T-helper 9 cell (primary cell): Measurements from ENCODE around the gene VAT1L.

Experiments
- DNase-seq: peaks from one replicate; pipeline ENCODE4 v3.0.0-alpha.2; 2020

VAT1L gene

GRCh38 chr16:77834635-77835540 lies 46.5 kb downstream of the VAT1L start:
- DNase-seq, result no peak

GRCh38 chr16:77836801-77837200 lies 48.4 kb downstream of the VAT1L start:
- DNase-seq, result no peak

GRCh38 chr16:77838597-77839255 lies 50.4 kb downstream of the VAT1L start:
- DNase-seq, result no peak

GRCh38 chr16:77840093-77840492 lies 51.7 kb downstream of the VAT1L start:
- no peak for DNase-seq

GRCh38 chr16:77840673-77841501 lies 52.5 kb downstream of the VAT1L start:
- no peak for DNase-seq

- DNase-seq, result no peak
Measured at GRCh38 chr16:77841502-77841763, 53.1 kb downstream of the VAT1L start.

- no peak for DNase-seq
Measured at GRCh38 chr16:77842468-77842867, 54.1 kb downstream of the VAT1L start.

- DNase-seq, result no peak
Measured at GRCh38 chr16:77843405-77843804, 55.0 kb downstream of the VAT1L start.

- no peak for DNase-seq
Measured at GRCh38 chr16:77844801-77845200, 56.4 kb downstream of the VAT1L start.

GRCh38 chr16:77849646-77850258 lies 61.4 kb downstream of the VAT1L start:
- no peak for DNase-seq

GRCh38 chr16:77850636-77851333 lies 62.4 kb downstream of the VAT1L start:
- DNase-seq, result no peak

- DNase-seq, result no peak
Measured at GRCh38 chr16:77853161-77853560, 64.8 kb downstream of the VAT1L start.

- DNase-seq, result no peak
Measured at GRCh38 chr16:77856438-77857160, 68.2 kb downstream of the VAT1L start.

- DNase-seq, result no peak
Measured at GRCh38 chr16:77858060-77858459, 69.7 kb downstream of the VAT1L start.

- DNase-seq, result no peak
Measured at GRCh38 chr16:77859493-77860232, 71.3 kb downstream of the VAT1L start.

GRCh38 chr16:77860953-77861352 lies 72.6 kb downstream of the VAT1L start:
- DNase-seq, result no peak

GRCh38 chr16:77863250-77863649 lies 74.9 kb downstream of the VAT1L start:
- no peak for DNase-seq

- no peak for DNase-seq
Measured at GRCh38 chr16:77866752-77867151, 78.4 kb downstream of the VAT1L start.

- no peak for DNase-seq
Measured at GRCh38 chr16:77868052-77868451, 79.7 kb downstream of the VAT1L start.

- DNase-seq, result no peak
Measured at GRCh38 chr16:77868478-77868877, 80.1 kb downstream of the VAT1L start.
